ENCODE results near the gene RAB14.

GRCh38 chr9:121171236-121171635 lies 30.4 kb downstream of the RAB14 start:
- no peak for TF ChIP-seq YY1 (IDR thresholded peaks at IDR 0.05; ENCODE audit: extremely low read depth, insufficient replicate concordance, low read depth, low read length)
- no peak for TF ChIP-seq REST (IDR thresholded peaks at IDR 0.05; ENCODE audit: low read depth)
- TF ChIP-seq CTCF (IDR thresholded peaks at IDR 0.05 in 2 of 3, conservative IDR thresholded peaks at IDR 0.05 in 1 of 3; ENCODE audit: borderline replicate concordance in 1 of 3, insufficient read depth in 1 of 3, low read depth in 2 of 3, low read length in 2 of 3): no peak
- no peak for TF ChIP-seq EZH2 (IDR thresholded peaks at IDR 0.05)
- no peak for TF ChIP-seq MAX (IDR thresholded peaks at IDR 0.05)
- no peak for TF ChIP-seq TCF7L2 (IDR thresholded peaks at IDR 0.05; ENCODE audit: borderline replicate concordance, extremely low read depth, insufficient read depth, insufficient read length)

Data from HCT116 (cell line).